WTC11 (cell line): ENCODE data around the gene EDC3. TPM values are rescaled to one million over a fixed set of nuclear protein-coding genes. Genes with fewer than 3 reads are reported as not detected.
A peak's percentile ranks its signal among the peaks of the same experiment; 100 is the strongest.

Experiments
- ATAC-seq: fragments of 200-7000 bp; cut with Tn5 transposase; 2 replicates; pipeline ENCODE4 v1.10.0; 2021; ENCODE audit warnings: mild to moderate bottlenecking, moderate library complexity
- CTCF ChIA-PET: fragments of 300-600 bp; sonication (Branson Sonifier 250); formaldehyde crosslinking; loops from one replicate; lab custom pipeline; 2021; ENCODE audit warnings: antibody characterized with exemption; lab: Charles Lee
- POLR2A ChIA-PET: fragments of 350-600 bp; sonication (Branson Sonifier 250); formaldehyde crosslinking; loops from one replicate; lab custom pipeline; 2021; ENCODE audit warnings: antibody characterized with exemption; lab: Charles Lee
- DNase-seq: peaks from one replicate; pipeline ENCODE4 v3.0.0; 2021; ENCODE audit warnings: low spot score
- H3K27ac Mint-ChIP-seq: 2 replicates; pipeline ENCODE4 v1.8.0; 2021; ENCODE audit warnings: mixed read lengths
- H3K27me3 Mint-ChIP-seq: 2 replicates; pipeline ENCODE4 v1.8.0; 2021; ENCODE audit warnings: low read depth, mild to moderate bottlenecking, moderate library complexity, mixed read lengths
- H3K36me3 Mint-ChIP-seq: 2 replicates; pipeline ENCODE4 v1.8.0; 2021; ENCODE audit warnings: mixed read lengths
- H3K4me1 Mint-ChIP-seq: 2 replicates; pipeline ENCODE4 v1.8.0; 2022; ENCODE audit warnings: mixed read lengths
- H3K4me3 Mint-ChIP-seq: 2 replicates; pipeline ENCODE4 v1.8.0; 2021; ENCODE audit warnings: mild to moderate bottlenecking, moderate library complexity, mixed read lengths
- H3K9me3 Mint-ChIP-seq: 2 replicates; pipeline ENCODE4 v1.8.0; 2021; ENCODE audit warnings: mixed read lengths
- AFF4 ChIP-seq: sonication (generic); formaldehyde crosslinking; IDR thresholded peaks from 2 replicates; pipeline ENCODE4 v1.8.1; 2023; ENCODE audit warnings: mild to moderate bottlenecking, missing genetic modification reagents, borderline replicate concordance
- AR ChIP-seq: fragments of 250-450 bp; sonication (Bioruptor Pico); IDR thresholded peaks from 2 replicates; pipeline ENCODE4 v1.9.0; 2021; ENCODE audit warnings: mild to moderate bottlenecking
- ATF3 ChIP-seq: sonication (generic); formaldehyde crosslinking; conservative IDR thresholded peaks from 2 replicates; pipeline ENCODE4 v1.8.1; 2022; ENCODE audit warnings: mild to moderate bottlenecking, missing genetic modification reagents
- ATF6 ChIP-seq: sonication (generic); formaldehyde crosslinking; IDR thresholded peaks from 2 replicates; pipeline ENCODE4 v1.8.1; 2023; ENCODE audit warnings: mild to moderate bottlenecking, missing genetic modification reagents
- CREM ChIP-seq: sonication (generic); formaldehyde crosslinking; IDR thresholded peaks from 2 replicates; pipeline ENCODE4 v1.8.1; 2022; ENCODE audit warnings: mild to moderate bottlenecking, missing genetic modification reagents, moderate library complexity
- CTCF ChIP-seq: fragments of 200-600 bp; IDR thresholded peaks from 2 replicates; pipeline ENCODE4 v1.8.0; 2022; ENCODE audit warnings: antibody characterized with exemption
- FOXJ3 ChIP-seq: sonication (generic); formaldehyde crosslinking; IDR thresholded peaks from 2 replicates; pipeline ENCODE4 v1.9.0; 2021; ENCODE audit warnings: missing genetic modification reagents, mild to moderate bottlenecking, borderline replicate concordance
- FOXP1 ChIP-seq: sonication (generic); formaldehyde crosslinking; IDR thresholded peaks from 2 replicates; pipeline ENCODE4 v1.8.0; 2022; ENCODE audit warnings: missing genetic modification reagents, mild to moderate bottlenecking, moderate library complexity, borderline replicate concordance
- NR1H2 ChIP-seq: sonication (generic); formaldehyde crosslinking; IDR thresholded peaks from 2 replicates; pipeline ENCODE4 v1.9.0; 2021; ENCODE audit warnings: mild to moderate bottlenecking, moderate library complexity, missing genetic modification reagents
- PREB ChIP-seq: sonication (generic); formaldehyde crosslinking; IDR thresholded peaks from 2 replicates; pipeline ENCODE4 v1.8.1; 2022; ENCODE audit warnings: mild to moderate bottlenecking, missing genetic modification reagents, moderate library complexity, borderline replicate concordance
- ZBTB43 ChIP-seq: sonication (generic); formaldehyde crosslinking; IDR thresholded peaks from 2 replicates; pipeline ENCODE4 v1.8.1; 2023; ENCODE audit warnings: mild to moderate bottlenecking, missing genetic modification reagents
- ZNF138 ChIP-seq: sonication (generic); formaldehyde crosslinking; conservative IDR thresholded peaks from 2 replicates; pipeline ENCODE4 v1.8.1; 2022; ENCODE audit warnings: mild to moderate bottlenecking, moderate library complexity, missing genetic modification reagents
- ZNF317 ChIP-seq: sonication (generic); formaldehyde crosslinking; IDR thresholded peaks from 2 replicates; pipeline ENCODE4 v1.8.1; 2023; ENCODE audit warnings: low read depth, mild to moderate bottlenecking, moderate library complexity, missing genetic modification reagents, borderline replicate concordance
- ZNF396 ChIP-seq: fragments of 250-450 bp; sonication (Bioruptor Pico); IDR thresholded peaks from 2 replicates; pipeline ENCODE4 v1.8.0; 2021; ENCODE audit warnings: mild to moderate bottlenecking, moderate library complexity, borderline replicate concordance
- total RNA-seq: library from RNA; stranded (reverse); gene quantifications from 3 replicates; pipeline ENCODE4 v1.2.3, GENCODE V29; 2021

The EDC3 gene
- total RNA-seq, 1 experiment from 2014 or later, result 54.7 TPM

- H3K27ac Mint-ChIP-seq, result peak overlapping the region; percentile 99
- no peaks in the 10 kb centered on the region for H3K9me3 Mint-ChIP-seq
- ATAC-seq, result peak; percentile 54
- DNase-seq, result no peak
- H3K4me1 Mint-ChIP-seq, result peaks cover 11% of the 10 kb centered on the region
- ChIA-PET POLR2A (interaction anchor here (0.9 to 1.6 kb wide), 2 partner anchors 11 to 64 kb away, joined by 5 to 7 read pairs; no protein-coding TSS in a partner anchor), CTCF (interaction anchor here (0.7 kb wide), 1 partner anchor 75 kb away, joined by 5 read pairs; no protein-coding TSS in a partner anchor)
- TF ChIP-seq ZNF138 (CRISPR knock-in tag), result no peak
- TF ChIP-seq ZNF317, result no peak
- no peak for TF ChIP-seq CTCF
- TF ChIP-seq CREM (CRISPR knock-in tag), result no peak
- TF ChIP-seq FOXJ3 (CRISPR knock-in tag), result no peak
- TF ChIP-seq ZBTB43, result no peak
- TF ChIP-seq FOXP1 (CRISPR knock-in tag), result no peak
- no peak for TF ChIP-seq ATF3 (CRISPR knock-in tag)
- TF ChIP-seq ATF6 (CRISPR knock-in tag), result no peak
- no peak for TF ChIP-seq NR1H2 (CRISPR knock-in tag)
- no peak for TF ChIP-seq AFF4 (CRISPR knock-in tag)
- no peak for TF ChIP-seq AR
- no peak for TF ChIP-seq ZNF396 (CRISPR knock-in tag)
- no peak for TF ChIP-seq PREB (CRISPR knock-in tag)
- H3K36me3 Mint-ChIP-seq, result peaks cover 2% of the 10 kb centered on the region; the same call in 1 of the 2 replicates
- peaks cover 12% of the 10 kb centered on the region for H3K27me3 Mint-ChIP-seq
- H3K4me3 Mint-ChIP-seq, result peak overlapping the region; percentile 100
Observed at GRCh38 chr15:74696398-74696729, 540 bp upstream of the EDC3 start.
